GM20431 (cell line): ENCODE measurements around the gene SPNS2.

Experiments
- in situ Hi-C: fragments of 300-500 bp; cut with MseI, MboI; formaldehyde crosslinking; loops from one replicate; pipeline ENCODE4 v1.15.0; 2020; ENCODE audit warnings: low sequenced_read_pairs; ENCODE audit not compliant: unreplicated experiment

The SPNS2 gene

GRCh38 chr17:4515501-4515900, 16.8 kb downstream of the SPNS2 start:
- in situ Hi-C loops, result no loop called here

DNA sequence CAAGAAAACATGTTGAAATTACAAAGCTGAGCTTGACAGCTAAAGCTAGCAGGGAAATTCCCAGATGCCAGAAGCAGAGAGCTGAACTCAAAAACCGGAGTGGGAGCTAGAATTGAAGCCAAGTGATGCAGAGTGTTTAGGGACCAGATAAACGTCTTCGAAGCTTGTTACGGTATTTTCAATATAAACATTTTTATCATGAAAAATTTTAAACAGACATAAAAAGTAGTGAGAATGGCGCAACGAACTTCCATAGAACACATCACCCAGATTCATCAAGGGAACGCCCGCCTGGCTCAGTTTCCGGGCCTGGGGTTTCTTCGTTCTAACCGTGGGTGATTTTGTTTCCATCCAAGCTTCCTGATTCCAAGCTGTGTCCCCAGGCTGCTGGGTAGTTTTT, 18.1 kb downstream of the SPNS2 start:
- in situ Hi-C loops, result no loop called here

- in situ Hi-C loops, result no loop called here
Measured at GRCh38 chr17:4518901-4519300, 20.2 kb downstream of the SPNS2 start.

DNA sequence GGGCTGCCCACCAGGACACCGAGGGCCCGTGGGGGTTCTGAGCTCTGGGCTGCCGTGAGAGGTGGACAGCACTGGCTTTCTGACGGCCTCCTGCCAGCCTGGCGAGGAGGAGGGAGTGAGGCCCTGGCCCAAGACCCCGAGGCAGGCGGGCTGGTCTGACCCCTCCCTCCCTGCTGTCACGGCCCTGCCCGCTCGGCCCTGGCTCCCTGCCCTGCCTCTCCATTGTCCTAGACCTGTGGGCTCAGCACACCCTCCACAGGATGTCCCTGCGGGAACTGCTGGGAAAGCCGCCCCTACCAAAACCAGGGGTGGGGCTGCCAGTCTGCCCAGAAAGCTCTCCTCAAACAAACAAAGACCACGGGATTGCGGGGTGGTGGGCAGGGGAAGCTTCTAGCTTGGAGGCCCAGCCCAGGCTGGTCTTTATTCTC, 20.7 kb downstream of the SPNS2 start:
- in situ Hi-C loops, result no loop called here

GRCh38 chr17:4520060-4520893, 21.6 kb downstream of the SPNS2 start:
- in situ Hi-C loops, result no loop called here

DNA sequence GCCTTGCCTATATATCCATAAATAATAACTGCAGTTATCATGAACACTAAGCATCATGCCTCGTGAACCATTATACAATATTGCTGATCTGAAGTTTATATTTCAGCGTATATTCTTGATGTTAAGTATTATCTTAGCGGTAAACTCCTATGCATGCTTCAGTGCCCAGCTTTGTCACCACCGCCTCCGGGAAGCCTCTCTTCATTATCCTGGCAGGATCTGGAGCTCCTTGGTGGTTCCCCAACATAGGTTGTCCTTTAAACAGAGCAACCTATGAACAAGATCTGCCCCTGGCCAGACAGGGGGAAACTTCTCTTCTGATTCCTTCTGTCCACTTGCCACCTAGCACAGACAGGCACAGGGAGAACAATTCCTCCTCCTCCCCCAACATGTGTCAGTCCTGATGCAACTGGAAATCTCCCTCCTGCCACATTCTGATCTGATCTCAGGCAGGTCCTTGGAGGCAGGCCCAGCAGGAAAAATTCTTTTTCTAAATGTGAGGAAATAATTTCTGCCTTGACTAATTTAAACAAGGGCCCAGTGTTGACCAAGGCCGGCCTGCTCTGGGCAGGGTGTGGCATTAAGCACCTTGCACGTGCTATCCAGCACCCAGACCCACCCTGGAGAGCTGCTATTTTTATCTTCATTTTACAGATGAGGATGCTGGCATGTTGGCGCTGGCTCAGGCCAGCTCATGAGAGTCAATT, 22.4 kb downstream of the SPNS2 start:
- in situ Hi-C loops, result no loop called here

- in situ Hi-C loops, result no loop called here
Measured at GRCh38 chr17:4522661-4523060, 24.0 kb downstream of the SPNS2 start.

DNA sequence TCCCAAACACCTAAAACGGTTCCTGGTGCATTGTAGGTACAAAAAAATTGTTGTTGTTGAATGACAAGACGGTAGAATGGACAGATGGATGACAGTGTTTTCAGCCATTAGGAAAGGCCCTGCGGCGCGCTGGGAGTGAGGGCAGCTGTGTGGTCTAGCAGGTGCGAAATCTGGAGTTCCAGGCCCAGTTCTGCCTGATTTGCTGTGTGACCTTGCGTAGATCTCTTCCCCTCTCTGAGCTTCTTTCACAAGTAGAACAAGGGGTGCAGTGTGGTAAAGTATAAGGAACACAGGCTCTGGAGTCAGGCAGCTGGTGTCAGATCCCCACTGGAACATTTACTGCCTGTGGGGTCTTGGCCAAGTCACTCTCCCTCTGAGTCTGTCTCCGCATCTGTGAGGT, 25.3 kb downstream of the SPNS2 start:
- in situ Hi-C loops, result no loop called here

DNA sequence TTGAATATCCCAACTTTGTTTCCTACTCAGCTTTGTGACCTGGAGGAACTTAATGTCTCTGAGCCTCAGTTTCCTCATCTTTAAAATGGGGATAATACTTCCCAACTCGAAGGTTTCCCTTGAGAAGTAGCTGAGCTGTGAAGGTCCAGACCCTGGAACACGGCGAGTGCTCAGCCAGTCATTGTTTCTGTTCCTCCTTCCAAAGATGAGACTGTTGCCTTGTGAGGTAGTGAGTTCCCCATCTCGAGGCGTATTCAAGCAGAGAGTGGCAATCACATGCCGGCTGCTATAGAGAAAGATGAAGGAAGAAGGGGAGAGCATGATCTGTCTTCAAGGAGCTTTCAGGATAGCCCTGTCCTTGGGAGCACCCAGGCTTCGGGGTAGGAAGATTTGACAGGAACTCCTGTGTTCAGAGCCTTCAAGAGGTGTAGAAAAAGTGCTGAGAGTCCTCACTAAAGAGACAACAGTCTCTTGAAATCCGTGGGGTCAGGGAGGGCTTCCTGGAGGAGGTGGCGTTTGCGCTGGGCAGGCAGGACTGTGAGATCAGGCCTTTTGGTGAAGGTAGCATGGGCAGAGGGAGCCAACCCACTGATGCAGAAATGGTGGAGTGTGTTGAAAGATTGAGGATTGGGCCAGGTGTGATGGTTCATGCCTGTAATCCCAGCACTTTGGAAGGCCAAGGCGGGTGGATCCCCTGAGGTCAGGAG, 27.2 kb downstream of the SPNS2 start:
- in situ Hi-C loops, result no loop called here

- in situ Hi-C loops, result no loop called here
Measured at GRCh38 chr17:4527134-4527533, 28.5 kb downstream of the SPNS2 start.

GRCh38 chr17:4527566-4528125, 29.0 kb downstream of the SPNS2 start:
- in situ Hi-C loops, result no loop called here

GRCh38 chr17:4529533-4530152, 31.0 kb downstream of the SPNS2 start:
- in situ Hi-C loops, result no loop called here

GRCh38 chr17:4530799-4531730, 32.4 kb downstream of the SPNS2 start:
- in situ Hi-C loops, result no loop called here

DNA sequence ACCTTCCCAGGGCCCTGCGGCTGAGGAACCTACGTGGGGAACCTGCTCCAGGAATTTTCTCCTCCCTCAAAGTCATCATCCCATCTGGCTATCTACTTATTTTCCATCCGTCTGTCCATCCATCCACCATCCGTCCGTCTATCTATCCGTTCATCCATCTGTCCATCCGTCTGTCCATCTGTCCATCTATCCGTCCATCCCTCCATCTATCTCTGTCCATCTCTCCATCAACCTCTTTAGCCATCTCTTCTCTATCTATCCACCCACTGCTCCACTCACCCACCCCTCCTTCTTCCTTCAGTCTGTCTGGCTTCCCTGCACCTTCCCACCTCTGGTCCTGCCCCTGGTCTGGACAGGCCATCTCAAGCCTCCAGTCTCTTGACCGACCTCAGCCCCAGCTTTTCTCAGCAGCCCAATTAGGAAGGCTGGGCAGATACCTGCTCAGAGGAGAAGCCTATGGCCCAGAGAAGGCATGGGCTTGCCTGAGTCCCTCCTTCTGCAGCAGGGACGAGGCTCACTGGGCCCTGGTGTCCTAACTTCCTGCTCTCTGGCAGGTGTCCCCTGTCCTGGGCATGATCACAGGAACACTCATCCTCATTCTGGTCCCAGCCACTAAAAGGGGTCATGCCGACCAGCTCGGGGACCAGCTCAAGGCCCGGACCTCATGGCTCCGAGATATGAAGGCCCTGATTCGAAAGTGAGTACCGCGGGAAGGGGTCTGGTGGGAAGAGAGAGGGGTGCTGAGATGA, 33.5 kb downstream of the SPNS2 start:
- in situ Hi-C loops, result no loop called here

- in situ Hi-C loops, result no loop called here
Measured at GRCh38 chr17:4532860-4533522, 34.3 kb downstream of the SPNS2 start.

DNA sequence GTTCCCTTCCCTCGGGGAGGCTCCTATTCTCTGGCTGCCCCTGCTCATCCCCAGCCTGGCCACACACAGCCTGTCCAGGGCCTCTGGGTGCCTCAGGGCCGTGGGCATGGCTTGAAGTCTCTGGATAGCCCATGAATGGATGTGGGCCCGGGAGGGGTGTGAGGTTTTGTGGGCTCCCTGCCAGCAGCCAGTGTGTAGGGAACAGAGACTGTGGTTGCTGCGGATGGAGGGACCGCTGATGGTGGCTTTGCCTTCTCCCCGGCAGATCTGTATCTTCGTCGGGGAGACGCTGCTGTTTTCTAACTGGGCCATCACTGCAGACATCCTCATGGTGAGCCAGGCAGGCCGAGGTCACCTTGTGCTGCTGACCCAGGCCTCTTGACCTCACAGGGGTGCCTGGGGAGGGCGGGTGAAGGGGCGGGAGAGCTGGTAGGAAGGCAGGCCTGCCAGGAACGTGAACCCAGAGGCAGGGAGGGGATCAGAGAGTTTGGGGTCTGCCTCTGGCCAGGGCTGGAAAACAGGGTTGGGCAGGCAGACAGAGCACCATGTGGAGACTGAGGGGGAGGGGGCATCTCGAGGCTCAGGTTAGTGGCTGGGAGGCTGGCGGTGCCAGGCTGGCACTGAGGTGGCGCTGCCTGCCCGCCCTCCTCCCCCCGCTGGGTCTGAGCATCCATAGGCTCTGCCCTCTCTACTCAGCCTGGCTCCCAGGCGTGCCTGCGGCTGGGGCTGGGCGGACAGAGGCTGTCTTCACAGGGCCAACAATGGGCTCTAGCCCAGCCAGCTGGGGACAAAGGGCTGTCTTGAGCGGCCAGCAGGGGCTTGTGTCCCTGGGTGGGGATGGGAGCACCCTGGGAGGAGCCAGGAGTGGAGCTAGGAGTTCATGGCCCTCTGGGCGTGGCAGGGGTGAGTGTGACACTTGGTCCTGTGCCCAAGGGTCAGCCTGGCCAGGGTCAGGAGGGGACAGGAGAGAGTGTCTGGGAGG, 35.1 kb downstream of the SPNS2 start:
- in situ Hi-C loops, result no loop called here

GRCh38 chr17:4534515-4534914, 35.8 kb downstream of the SPNS2 start:
- in situ Hi-C loops, result no loop called here
